HepG2 (cell line): ENCODE results near the gene PDZD7. TPM values are rescaled to one million over a fixed set of nuclear protein-coding genes. Genes with fewer than 3 reads are reported as not detected.
"Not testable (repeated sequence)": the region's sequence is repeated elsewhere in the genome, so short reads cannot be mapped to it uniquely, and the experiment has no call there.

Experiments used
- BCL6 ChIP-seq: IDR thresholded peaks from 2 replicates; pipeline ENCODE4 v1.6.1; 2016; ENCODE audit warnings: missing genetic modification reagents, missing compliant biosample characterization
- HOXA3 ChIP-seq: sonication (generic); formaldehyde crosslinking; IDR thresholded peaks from 2 replicates; pipeline ENCODE4 v1.5.0; 2020; ENCODE audit warnings: missing genetic modification reagents
- KAT8 ChIP-seq: IDR thresholded peaks from 2 replicates; pipeline ENCODE4 v1.6.1; 2016; ENCODE audit warnings: missing genetic modification reagents, missing compliant biosample characterization
- MED1 ChIP-seq: sonication (generic); formaldehyde crosslinking; IDR thresholded peaks from 2 replicates; pipeline ENCODE4 v1.4.0; 2020; ENCODE audit warnings: missing genetic modification reagents
- NCOR1 ChIP-seq: fragments of 200-600 bp; sonication (generic); IDR thresholded peaks from 2 replicates; pipeline ENCODE4 v1.7.0; 2017; ENCODE audit warnings: antibody characterized with exemption, low read length, borderline replicate concordance
- RXRA ChIP-seq: sonication (generic); formaldehyde crosslinking; IDR thresholded peaks from 2 replicates; pipeline ENCODE4 v1.5.1; 2020; ENCODE audit warnings: missing genetic modification reagents
- SOX6 ChIP-seq, 2 experiments: fragments of 450-650 bp in 1 of 2; sonication (generic) in 1 of 2; formaldehyde crosslinking in 1 of 2; IDR thresholded peaks; 2 replicates each; pipeline versions ENCODE4 v1.4.0 to v1.6.1; 2017 to 2020; ENCODE audit warnings: antibody characterized with exemption in 1 of 2, mild to moderate bottlenecking in 1 of 2, missing genetic modification reagents in 1 of 2
- ZMYM2 ChIP-seq: sonication (generic); formaldehyde crosslinking; IDR thresholded peaks from 2 replicates; pipeline ENCODE4 v1.8.0; 2022; ENCODE audit warnings: mild to moderate bottlenecking, missing genetic modification reagents
- ZSCAN29 ChIP-seq: sonication (generic); formaldehyde crosslinking; conservative IDR thresholded peaks from 2 replicates; pipeline ENCODE4 v1.4.0; 2020; ENCODE audit warnings: mild to moderate bottlenecking, missing genetic modification reagents
- polyA plus RNA-seq, 8 experiments: library from polyadenylated mRNA; depleted of rRNA in 3 of 8; stranded (reverse) in 7 of 8; unstranded in 1 of 8; fragments of >200 nt; fragmentation: Illumina TruSeq in 4 of 8; extraction: Trizol in 4 of 8; gene quantifications; 2 replicates each; pipeline versions ENCODE4 v1.2.1 to v1.2.3, GENCODE V29; 2011 to 2016; ENCODE audit warnings: low read depth in 4 of 8, missing spikeins in 1 of 8, mixed read lengths in 1 of 8; ENCODE audit not compliant: insufficient read depth in 1 of 8
- total RNA-seq, 5 experiments: library from RNA; depleted of rRNA; stranded (reverse); fragments of >200 nt; fragmentation: Illumina TruSeq; extraction: Trizol; gene quantifications; 2 replicates each; pipeline ENCODE4 v1.2.3, GENCODE V29; 2016; ENCODE audit warnings: low read depth in 1 of 5
- TF ChIP-seq, protein P1 (sequence below), 2 experiments: IDR thresholded peaks; 2 replicates each; pipeline ENCODE4 v1.6.1; 2011 to 2012; ENCODE audit warnings: low read length in 2 of 2, borderline replicate concordance in 1 of 2, low read depth in 1 of 2, mild to moderate bottlenecking in 1 of 2, moderate library complexity in 1 of 2
- TF ChIP-seq, protein P2 (sequence below): sonication (generic); formaldehyde crosslinking; conservative IDR thresholded peaks from 2 replicates; pipeline ENCODE4 v1.4.0; 2020; ENCODE audit warnings: mild to moderate bottlenecking, missing genetic modification reagents, moderate library complexity
- TF ChIP-seq, protein P3 (sequence below): sonication (generic); IDR thresholded peaks from 2 replicates; pipeline ENCODE4 v1.6.1; 2016; ENCODE audit warnings: low read depth, borderline replicate concordance
- TF ChIP-seq, protein P4 (sequence below): IDR thresholded peaks from 2 replicates; pipeline ENCODE4 v1.4.0; 2020; ENCODE audit warnings: mild to moderate bottlenecking, missing genetic modification reagents

The PDZD7 gene
- total and polyA plus RNA-seq, 2 of the 13 experiments (the other 11 are each of a cell fraction or from before 2014, with no cell fraction given) = 0.58 to 0.73 TPM

DNA sequence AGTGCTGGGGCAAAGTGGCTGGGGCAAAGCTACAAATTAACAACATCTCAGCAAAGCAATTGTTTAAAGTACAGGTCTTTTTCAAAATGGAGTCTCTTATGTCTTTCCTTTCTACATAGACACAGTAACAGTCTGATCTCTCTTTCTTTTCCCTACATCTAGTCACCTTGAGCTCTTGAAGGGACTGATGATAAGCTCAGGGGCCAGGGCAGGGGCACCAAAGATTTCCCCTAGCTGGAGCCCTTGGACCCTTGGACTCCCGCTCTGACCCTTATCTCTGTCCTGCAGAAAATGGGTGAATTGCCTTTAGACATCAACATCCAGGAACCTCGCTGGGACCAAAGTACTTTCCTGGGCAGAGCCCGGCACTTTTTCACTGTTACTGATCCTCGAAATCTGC, 3.5 kb upstream of the PDZD7 start (continued):
- TF ChIP-seq, protein P1, sequence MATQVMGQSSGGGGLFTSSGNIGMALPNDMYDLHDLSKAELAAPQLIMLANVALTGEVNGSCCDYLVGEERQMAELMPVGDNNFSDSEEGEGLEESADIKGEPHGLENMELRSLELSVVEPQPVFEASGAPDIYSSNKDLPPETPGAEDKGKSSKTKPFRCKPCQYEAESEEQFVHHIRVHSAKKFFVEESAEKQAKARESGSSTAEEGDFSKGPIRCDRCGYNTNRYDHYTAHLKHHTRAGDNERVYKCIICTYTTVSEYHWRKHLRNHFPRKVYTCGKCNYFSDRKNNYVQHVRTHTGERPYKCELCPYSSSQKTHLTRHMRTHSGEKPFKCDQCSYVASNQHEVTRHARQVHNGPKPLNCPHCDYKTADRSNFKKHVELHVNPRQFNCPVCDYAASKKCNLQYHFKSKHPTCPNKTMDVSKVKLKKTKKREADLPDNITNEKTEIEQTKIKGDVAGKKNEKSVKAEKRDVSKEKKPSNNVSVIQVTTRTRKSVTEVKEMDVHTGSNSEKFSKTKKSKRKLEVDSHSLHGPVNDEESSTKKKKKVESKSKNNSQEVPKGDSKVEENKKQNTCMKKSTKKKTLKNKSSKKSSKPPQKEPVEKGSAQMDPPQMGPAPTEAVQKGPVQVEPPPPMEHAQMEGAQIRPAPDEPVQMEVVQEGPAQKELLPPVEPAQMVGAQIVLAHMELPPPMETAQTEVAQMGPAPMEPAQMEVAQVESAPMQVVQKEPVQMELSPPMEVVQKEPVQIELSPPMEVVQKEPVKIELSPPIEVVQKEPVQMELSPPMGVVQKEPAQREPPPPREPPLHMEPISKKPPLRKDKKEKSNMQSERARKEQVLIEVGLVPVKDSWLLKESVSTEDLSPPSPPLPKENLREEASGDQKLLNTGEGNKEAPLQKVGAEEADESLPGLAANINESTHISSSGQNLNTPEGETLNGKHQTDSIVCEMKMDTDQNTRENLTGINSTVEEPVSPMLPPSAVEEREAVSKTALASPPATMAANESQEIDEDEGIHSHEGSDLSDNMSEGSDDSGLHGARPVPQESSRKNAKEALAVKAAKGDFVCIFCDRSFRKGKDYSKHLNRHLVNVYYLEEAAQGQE (IDR thresholded peaks at IDR 0.05; ENCODE audit: borderline replicate concordance in 1 of 2, low read depth in 1 of 2, low read length in 2 of 2) = 0 out of 4 replicates have a peak, but pooled peaks of 1 of the 2 experiments have one; percentile 23
- TF ChIP-seq, protein P2, sequence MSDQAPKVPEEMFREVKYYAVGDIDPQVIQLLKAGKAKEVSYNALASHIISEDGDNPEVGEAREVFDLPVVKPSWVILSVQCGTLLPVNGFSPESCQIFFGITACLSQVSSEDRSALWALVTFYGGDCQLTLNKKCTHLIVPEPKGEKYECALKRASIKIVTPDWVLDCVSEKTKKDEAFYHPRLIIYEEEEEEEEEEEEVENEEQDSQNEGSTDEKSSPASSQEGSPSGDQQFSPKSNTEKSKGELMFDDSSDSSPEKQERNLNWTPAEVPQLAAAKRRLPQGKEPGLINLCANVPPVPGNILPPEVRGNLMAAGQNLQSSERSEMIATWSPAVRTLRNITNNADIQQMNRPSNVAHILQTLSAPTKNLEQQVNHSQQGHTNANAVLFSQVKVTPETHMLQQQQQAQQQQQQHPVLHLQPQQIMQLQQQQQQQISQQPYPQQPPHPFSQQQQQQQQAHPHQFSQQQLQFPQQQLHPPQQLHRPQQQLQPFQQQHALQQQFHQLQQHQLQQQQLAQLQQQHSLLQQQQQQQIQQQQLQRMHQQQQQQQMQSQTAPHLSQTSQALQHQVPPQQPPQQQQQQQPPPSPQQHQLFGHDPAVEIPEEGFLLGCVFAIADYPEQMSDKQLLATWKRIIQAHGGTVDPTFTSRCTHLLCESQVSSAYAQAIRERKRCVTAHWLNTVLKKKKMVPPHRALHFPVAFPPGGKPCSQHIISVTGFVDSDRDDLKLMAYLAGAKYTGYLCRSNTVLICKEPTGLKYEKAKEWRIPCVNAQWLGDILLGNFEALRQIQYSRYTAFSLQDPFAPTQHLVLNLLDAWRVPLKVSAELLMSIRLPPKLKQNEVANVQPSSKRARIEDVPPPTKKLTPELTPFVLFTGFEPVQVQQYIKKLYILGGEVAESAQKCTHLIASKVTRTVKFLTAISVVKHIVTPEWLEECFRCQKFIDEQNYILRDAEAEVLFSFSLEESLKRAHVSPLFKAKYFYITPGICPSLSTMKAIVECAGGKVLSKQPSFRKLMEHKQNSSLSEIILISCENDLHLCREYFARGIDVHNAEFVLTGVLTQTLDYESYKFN (CRISPR knock-in tag) = peak; percentile 93
- TF ChIP-seq SOX6 (IDR thresholded peaks at IDR 0.05) = not testable (repeated sequence)
- TF ChIP-seq SOX6 (CRISPR knock-in tag; IDR thresholded peaks at IDR 0.05) (peak; percentile 61), MED1 (peak; percentile 58; the same call in 1 of the 2 replicates), BCL6 (CRISPR knock-in tag) (peak; percentile 93), KAT8 (CRISPR knock-in tag) (peak; percentile 19; the same call in 1 of the 2 replicates), ZMYM2 (CRISPR knock-in tag) (0 out of 2 replicates have a peak, but pooled peaks have one; percentile 52), NCOR1 (peak; percentile 65; the same call in 1 of the 2 replicates), RXRA (CRISPR knock-in tag) (0 out of 2 replicates have a peak, but pooled peaks have one; percentile 31), ZSCAN29 (CRISPR knock-in tag) (peak; percentile 57; the same call in 1 of the 2 replicates), HOXA3 (CRISPR knock-in tag) (peak; percentile 69; the same call in 1 of the 2 replicates)
- TF ChIP-seq, protein P3, sequence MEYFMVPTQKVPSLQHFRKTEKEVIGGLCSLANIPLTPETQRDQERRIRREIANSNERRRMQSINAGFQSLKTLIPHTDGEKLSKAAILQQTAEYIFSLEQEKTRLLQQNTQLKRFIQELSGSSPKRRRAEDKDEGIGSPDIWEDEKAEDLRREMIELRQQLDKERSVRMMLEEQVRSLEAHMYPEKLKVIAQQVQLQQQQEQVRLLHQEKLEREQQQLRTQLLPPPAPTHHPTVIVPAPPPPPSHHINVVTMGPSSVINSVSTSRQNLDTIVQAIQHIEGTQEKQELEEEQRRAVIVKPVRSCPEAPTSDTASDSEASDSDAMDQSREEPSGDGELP = 0 out of 2 replicates have a peak, but pooled peaks have one; percentile 17
- TF ChIP-seq, protein P4, sequence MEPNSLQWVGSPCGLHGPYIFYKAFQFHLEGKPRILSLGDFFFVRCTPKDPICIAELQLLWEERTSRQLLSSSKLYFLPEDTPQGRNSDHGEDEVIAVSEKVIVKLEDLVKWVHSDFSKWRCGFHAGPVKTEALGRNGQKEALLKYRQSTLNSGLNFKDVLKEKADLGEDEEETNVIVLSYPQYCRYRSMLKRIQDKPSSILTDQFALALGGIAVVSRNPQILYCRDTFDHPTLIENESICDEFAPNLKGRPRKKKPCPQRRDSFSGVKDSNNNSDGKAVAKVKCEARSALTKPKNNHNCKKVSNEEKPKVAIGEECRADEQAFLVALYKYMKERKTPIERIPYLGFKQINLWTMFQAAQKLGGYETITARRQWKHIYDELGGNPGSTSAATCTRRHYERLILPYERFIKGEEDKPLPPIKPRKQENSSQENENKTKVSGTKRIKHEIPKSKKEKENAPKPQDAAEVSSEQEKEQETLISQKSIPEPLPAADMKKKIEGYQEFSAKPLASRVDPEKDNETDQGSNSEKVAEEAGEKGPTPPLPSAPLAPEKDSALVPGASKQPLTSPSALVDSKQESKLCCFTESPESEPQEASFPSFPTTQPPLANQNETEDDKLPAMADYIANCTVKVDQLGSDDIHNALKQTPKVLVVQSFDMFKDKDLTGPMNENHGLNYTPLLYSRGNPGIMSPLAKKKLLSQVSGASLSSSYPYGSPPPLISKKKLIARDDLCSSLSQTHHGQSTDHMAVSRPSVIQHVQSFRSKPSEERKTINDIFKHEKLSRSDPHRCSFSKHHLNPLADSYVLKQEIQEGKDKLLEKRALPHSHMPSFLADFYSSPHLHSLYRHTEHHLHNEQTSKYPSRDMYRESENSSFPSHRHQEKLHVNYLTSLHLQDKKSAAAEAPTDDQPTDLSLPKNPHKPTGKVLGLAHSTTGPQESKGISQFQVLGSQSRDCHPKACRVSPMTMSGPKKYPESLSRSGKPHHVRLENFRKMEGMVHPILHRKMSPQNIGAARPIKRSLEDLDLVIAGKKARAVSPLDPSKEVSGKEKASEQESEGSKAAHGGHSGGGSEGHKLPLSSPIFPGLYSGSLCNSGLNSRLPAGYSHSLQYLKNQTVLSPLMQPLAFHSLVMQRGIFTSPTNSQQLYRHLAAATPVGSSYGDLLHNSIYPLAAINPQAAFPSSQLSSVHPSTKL (CRISPR knock-in tag) = peak; percentile 59; the same call in 1 of the 2 replicates
